GM10847 (cell line): ENCODE measurements around the gene MGST2.

Source experiments
- POLR2A ChIP-seq: IDR thresholded peaks from 2 replicates; pipeline ENCODE4 v1.6.1; 2011; ENCODE audit not compliant: insufficient read length; ENCODE audit errors: extremely low read depth

Gene MGST2

GRCh38 chr4:139682741-139683151, 17.1 kb downstream of the MGST2 start:
- no peak for TF ChIP-seq POLR2A

- no peak for TF ChIP-seq POLR2A
Observed at GRCh38 chr4:139684351-139684750, 18.7 kb downstream of the MGST2 start.

DNA sequence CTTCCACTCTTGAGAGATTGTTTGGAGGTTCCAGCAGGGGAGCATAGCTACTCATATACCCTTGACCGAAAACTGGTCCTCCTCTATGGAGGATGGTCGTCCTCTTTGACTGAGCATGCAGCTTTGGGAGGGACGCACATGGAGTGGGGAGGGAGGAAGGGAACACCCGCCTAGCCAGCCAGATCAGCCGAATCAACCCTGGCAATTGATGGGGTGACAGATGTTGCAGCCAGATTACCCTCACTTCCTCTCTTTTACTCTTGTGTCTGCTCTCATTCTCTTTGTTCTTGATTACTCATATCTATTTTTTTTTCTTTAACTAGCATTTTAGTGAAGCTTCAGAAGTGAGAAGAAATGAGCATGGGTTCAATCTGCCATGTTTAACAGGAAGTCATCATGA, 19.6 kb downstream of the MGST2 start:
- no peak for TF ChIP-seq POLR2A

DNA sequence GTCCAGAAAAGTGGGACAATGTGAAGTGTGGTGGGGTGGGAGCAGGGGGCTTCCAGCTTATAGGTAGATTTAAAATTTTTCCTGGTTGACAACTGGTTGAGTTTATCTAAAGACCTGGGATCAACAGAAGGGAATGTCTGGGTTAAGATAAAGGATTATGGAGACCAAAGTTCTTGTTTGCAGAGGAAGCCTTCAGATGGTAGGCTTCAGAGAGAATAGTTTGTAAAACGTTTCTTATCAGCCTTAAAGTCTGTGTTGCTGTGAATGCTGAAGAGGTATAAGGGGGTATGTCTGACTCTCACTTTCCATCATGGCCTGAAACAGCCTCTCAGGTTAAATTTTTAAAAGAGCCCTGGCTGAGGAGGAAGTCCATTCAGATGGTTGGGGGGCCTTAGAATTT, 20.5 kb downstream of the MGST2 start:
- no peak for TF ChIP-seq POLR2A

GRCh38 chr4:139686988-139687387, 21.4 kb downstream of the MGST2 start:
- TF ChIP-seq POLR2A, result no peak

DNA sequence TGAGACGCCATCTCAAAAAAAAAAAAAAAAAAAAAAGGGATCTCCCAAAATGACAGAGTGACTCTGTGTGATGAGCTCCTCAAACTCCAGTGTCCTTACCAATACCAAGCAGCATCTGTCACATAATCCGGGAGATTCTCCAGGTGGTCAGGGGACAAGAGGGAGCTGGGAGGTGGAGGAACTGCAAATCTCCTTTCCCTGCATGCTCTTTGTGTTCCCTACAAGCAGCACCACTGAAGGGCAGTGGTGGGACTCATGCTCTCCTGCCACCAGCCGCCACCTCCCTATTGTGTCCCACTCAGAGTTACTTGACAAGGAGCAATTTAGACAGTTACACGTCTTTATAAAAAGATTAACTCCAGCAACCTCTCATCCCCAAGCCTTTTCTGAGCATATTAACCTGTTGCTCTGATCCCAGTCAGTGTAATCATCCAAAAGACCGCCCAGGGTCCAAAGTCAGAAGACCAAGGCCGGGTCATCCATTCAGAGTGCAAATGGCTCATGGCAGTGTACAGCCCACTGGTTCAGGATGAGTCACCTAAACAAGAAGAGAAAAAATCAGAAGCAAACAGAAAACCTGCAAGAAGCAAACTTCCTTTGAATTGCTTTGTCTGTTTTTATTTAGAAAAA, 23.6 kb downstream of the MGST2 start:
- TF ChIP-seq POLR2A, result no peak

GRCh38 chr4:139690419-139690818, 24.8 kb downstream of the MGST2 start:
- no peak for TF ChIP-seq POLR2A

DNA sequence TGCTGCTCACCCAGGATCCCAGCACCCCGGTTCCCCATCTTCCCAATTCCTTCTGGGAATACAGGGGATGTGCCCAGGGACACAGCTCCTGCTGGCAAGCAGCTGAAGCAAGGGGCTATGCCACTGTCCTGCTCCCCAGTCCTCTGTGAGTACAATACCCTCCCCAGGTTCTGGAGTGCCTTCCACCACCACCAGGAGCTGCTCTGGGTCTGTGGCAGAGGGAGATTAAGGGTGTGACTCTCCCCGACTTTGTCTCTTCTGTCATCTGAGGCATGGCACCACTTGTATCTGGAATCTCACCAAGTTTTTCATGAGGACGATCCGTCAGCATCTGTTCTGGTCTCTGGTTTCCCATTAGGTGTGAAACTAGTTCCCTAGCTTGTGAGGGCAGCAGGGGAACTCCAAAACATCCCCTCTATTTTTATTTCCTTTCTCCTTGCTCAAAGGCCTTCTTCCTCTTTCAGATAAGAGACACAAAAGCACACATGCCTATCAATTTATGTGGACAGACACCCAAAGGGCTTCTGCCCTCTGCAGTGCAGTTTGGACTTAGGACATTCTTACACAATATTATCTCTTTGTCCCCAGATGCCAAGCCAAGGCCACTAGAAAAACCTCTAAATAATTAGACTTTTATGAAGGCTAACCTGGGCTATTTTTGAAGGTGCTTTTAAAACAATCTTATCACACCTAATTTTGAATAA, 26.8 kb downstream of the MGST2 start:
- TF ChIP-seq POLR2A, result no peak

DNA sequence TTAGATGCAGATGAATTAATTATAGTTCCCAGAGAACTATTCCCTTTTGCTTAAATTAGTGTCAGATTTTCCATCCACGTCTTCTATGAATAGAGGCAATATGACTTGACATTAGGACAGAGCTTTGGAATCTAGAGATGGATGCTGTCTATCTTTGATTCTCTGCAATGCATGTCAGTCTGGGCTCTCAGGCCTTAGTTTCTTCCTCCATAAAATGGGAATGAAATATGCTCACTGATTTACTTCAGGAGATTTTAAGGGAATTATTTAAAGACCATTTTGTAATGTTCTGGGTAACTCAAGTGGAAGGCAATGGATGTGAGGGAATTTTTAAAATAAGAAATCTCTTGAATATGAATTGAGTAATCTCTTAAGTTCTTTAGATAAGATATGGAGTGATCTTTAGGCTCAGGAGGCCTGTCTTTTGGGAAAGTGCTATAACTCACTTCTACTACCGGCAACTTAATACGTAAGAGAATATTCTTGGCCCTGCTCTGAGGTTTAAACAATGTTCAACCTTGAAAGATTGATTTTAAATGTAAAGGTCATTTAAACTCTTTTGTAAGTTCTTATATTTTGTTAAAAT, 29.0 kb downstream of the MGST2 start:
- TF ChIP-seq POLR2A, result no peak

- no peak for TF ChIP-seq POLR2A
Observed at GRCh38 chr4:139696491-139696890, 30.9 kb downstream of the MGST2 start.

GRCh38 chr4:139700568-139700967, 34.9 kb downstream of the MGST2 start:
- no peak for TF ChIP-seq POLR2A

DNA sequence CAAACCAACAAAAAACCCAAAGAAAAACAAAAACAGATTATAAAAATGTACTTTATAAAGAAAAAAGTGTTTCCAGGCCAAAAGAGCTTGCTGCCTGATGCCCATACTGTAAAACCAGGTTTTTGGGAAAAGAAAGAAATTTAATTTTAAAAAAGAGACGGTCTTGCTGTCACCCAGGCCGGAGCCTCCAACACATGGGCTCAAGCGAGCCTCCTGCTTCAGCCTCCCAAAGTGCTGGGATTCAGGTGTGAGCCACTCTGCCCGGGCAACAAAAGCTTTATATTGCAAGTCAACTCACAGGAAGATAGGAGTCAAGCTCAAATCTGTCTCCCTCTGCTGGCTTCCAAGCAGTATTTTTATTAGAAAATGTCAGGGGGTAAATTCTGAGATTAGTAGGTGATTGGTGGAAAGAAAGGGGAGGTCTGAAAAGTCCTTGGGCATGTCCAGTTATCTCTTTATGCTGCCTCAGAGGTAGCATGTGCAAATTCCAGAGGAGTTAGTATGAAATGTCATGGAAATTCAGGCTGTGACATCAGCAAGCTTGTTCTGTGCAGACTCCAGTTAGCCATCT, 39.4 kb downstream of the MGST2 start:
- TF ChIP-seq POLR2A, result no peak

DNA sequence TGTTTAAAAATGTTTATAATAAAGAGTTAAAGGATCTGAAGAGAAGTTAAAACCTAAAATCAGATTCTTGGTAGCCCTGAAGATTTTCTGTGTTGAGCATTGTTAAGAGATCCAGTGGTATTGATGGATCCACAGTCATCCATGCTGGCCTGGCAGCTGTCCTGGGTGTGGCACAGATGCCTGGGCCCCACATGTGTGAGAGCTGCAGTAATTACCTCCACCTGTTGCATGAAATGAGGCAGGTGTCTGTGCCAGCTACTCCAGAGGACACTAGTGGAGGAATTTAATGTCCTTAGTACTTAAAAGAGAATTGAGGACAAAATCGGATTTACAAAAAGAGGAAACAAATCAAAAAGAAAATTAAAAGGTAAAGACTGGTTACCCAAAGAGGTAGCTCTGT, 44.0 kb downstream of the MGST2 start:
- TF ChIP-seq POLR2A, result no peak

GRCh38 chr4:139710073-139710472, 44.5 kb downstream of the MGST2 start:
- TF ChIP-seq POLR2A, result no peak

- no peak for TF ChIP-seq POLR2A
Observed at GRCh38 chr4:139711461-139711860, 45.8 kb downstream of the MGST2 start.

- TF ChIP-seq POLR2A, result no peak
Observed at GRCh38 chr4:139712882-139713281, 47.3 kb downstream of the MGST2 start.
